Tibial nerve (tissue), 4 donors: ENCODE results near the gene BMP5. TPM values are rescaled to one million over a fixed set of nuclear protein-coding genes. Genes with fewer than 3 reads are reported as not detected.
"Not testable (repeated sequence)": the region's sequence is repeated elsewhere in the genome, so short reads cannot be mapped to it uniquely, and the experiment has no call there.

ENCODE experiments used
- DNase-seq, 2 donors: peaks; one replicate each; pipeline ENCODE4 v3.0.0-alpha.2; 2019; ENCODE audit warnings: low spot score in 2 of 2
- H3K27ac ChIP-seq, 4 donors: fragments of 200-600 bp; sonication (generic) in 3 of 4; one replicate each; pipeline ENCODE4 v1.5.1; 2017 to 2019; ENCODE audit warnings: mild to moderate bottlenecking in 1 of 4
- H3K27me3 ChIP-seq, 2 donors: fragments of 200-600 bp; sonication (generic) in 1 of 2; one replicate each; pipeline versions ENCODE4 v1.5.1 to v1.6.0; 2017 to 2019
- H3K36me3 ChIP-seq, 3 donors: fragments of 200-600 bp; sonication (generic); one replicate each; pipeline ENCODE4 v1.5.1; 2018 to 2019
- H3K4me1 ChIP-seq, 4 donors: fragments of 200-600 bp; sonication (generic) in 3 of 4; one replicate each; pipeline ENCODE4 v1.5.1; 2017 to 2019
- H3K4me3 ChIP-seq, 4 donors: fragments of 200-600 bp; sonication (generic) in 3 of 4; one replicate each; pipeline ENCODE4 v1.5.1; 2017 to 2019; ENCODE audit warnings: mild to moderate bottlenecking in 1 of 4, moderate library complexity in 1 of 4
- H3K9me3 ChIP-seq, 4 donors: fragments of 200-600 bp; sonication (generic) in 3 of 4; one replicate each; pipeline ENCODE4 v1.5.1; 2017 to 2019
- CTCF ChIP-seq, 5 experiments: fragments of 200-600 bp in 3 of 5; fragments of 450-650 bp in 2 of 5; sonication (generic) in 3 of 5; IDR thresholded peaks; one replicate each; pipeline ENCODE4 v1.5.1; 2016 to 2019; ENCODE audit warnings: antibody characterized with exemption in 5 of 5, mild to moderate bottlenecking in 3 of 5, moderate library complexity in 2 of 5
- EP300 ChIP-seq, 2 donors: sonication (generic); formaldehyde crosslinking; IDR thresholded peaks; one replicate each; pipeline ENCODE4 v1.6.1; 2017; ENCODE audit warnings: antibody characterized with exemption in 2 of 2, mild to moderate bottlenecking in 1 of 2
- POLR2A ChIP-seq, 2 donors: fragments of 450-650 bp; IDR thresholded peaks; one replicate each; pipeline ENCODE4 v1.6.1; 2017; ENCODE audit warnings: antibody characterized with exemption in 2 of 2, mild to moderate bottlenecking in 2 of 2, moderate library complexity in 2 of 2
- WGBS, 2 donors: methylation state at CpG; one replicate each; pipeline ENCODE4 v1.1.5; 2018; 5-methylcytosine and 5-hydroxymethylcytosine counted together
- total RNA-seq, 4 donors: library from RNA; depleted of rRNA; stranded (reverse); fragments of >200 nt; gene quantifications; one replicate each; pipeline ENCODE4 v1.1.0, GENCODE V29; 2016

The BMP5 gene
- total RNA-seq, 4 donors from 2014 or later: 0.44 to 1.5 (median 1.1) TPM

- no peak overlapping the region for H3K4me3 ChIP-seq
- H3K4me1 ChIP-seq: peaks cover 0 to 12% (median 0%) of the 10 kb centered on the region in 4 donors
- no peaks in the 10 kb centered on the region for H3K9me3 ChIP-seq
- DNase-seq: no peak
- no peaks in the 10 kb centered on the region for H3K27me3 ChIP-seq
- 95 to 96% methylated on average over 2 of the region's 2 CpGs for WGBS, 2 donors
- no peak for TF ChIP-seq EP300 (IDR thresholded peaks at IDR 0.05)
- no peak for TF ChIP-seq POLR2A (IDR thresholded peaks at IDR 0.05)
- no peak for TF ChIP-seq CTCF (IDR thresholded peaks at IDR 0.05)
- no peak overlapping the region for H3K27ac ChIP-seq
- no peaks in the 10 kb centered on the region for H3K36me3 ChIP-seq
Observed at GRCh38 chr6:55916188-55916587, 40.8 kb upstream of the BMP5 start.

DNA sequence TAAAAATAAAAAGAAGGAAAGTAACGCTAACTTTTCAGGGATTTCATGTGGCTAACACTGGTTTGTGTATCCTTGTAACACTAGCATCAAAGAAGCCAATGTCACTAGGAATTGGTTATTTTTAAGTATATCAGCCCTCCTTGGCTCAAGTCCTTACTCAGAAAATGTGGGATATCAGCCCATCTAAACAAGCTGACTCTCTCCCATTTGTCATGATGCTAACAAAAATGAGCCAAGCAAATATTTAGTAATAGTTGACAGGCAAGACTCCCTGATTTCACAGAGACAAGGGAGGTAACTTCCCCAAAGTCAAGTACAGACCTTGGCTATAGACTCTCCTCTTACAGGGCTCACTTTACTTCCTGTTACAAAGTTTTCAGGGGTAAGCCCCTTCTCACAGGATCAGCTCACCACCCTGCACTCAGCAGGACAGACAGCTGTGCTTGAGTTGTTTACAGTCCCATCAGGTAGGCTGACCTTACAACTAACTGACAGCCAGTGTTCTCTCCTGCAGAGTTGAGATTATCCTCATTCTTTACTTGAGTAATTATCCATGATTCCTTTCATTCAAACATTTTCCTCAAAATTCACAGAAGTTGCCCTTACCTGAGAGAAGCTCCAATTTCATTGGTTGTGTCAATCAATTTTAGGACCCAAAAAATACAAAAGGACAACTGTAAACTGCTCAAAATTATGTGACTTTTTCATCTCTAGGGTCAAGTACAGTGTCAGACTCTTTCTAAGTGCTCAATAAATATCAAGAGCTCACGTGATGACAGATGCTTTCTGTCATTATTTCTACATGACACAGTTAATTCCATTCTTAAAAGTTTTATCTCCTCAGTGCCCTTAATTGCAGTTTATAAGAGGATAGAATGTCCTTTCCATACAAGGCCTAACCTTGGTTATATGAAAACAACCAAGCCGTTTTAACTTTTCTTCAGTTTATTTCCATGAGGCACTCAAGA lies 38.1 kb upstream of the BMP5 start:
- 46 to 59% methylated on average over 3 of the region's 3 CpGs for WGBS, 2 donors
- H3K4me1 ChIP-seq: peaks cover 0 to 12% (median 0%) of the 10 kb centered on the region in 4 donors
- H3K36me3 ChIP-seq: no peaks in the 10 kb centered on the region
- DNase-seq: peak in 1 of 2 donors; percentile 33
- TF ChIP-seq EP300 (IDR thresholded peaks at IDR 0.05) (peak in 1 of 2 donors; percentile 41), POLR2A (IDR thresholded peaks at IDR 0.05) (no peak), CTCF (IDR thresholded peaks at IDR 0.05) (no peak)
- peak overlapping the region in 1 of 4 donors; percentile 50 for H3K27ac ChIP-seq
- H3K27me3 ChIP-seq: no peaks in the 10 kb centered on the region
- no peaks in the 10 kb centered on the region for H3K9me3 ChIP-seq
- no peak overlapping the region for H3K4me3 ChIP-seq

DNA sequence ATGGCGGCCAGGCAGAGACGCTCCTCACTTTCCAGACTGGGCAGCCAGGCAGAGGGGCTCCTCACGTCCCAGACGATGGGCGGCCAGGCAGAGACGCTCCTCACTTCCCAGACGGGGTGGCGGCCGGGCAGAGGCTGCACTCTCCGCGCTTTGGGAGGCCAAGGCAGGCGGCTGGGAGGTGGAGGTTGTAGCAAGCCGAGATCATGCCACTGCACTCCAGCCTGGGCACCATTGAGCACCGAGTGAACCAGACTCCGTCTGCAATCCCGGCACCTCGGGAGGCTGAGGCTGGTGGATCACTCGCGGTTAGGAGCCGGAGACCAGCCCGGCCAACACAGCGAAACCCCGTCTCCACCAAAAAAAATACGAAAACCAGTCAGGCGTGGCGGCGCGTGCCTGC lies 35.1 kb upstream of the BMP5 start:
- H3K27me3 ChIP-seq, H3K36me3 ChIP-seq, DNase-seq, H3K9me3 ChIP-seq, H3K4me3 ChIP-seq, H3K4me1 ChIP-seq, H3K27ac ChIP-seq: not testable (repeated sequence)
- 100% methylated on average over 6 of the region's 28 CpGs; no CpG with 5 or more reads in 1 of the 2 donors for WGBS, 2 donors

- not testable (repeated sequence) for H3K27me3 ChIP-seq, H3K9me3 ChIP-seq, H3K4me3 ChIP-seq, H3K4me1 ChIP-seq, H3K27ac ChIP-seq, H3K36me3 ChIP-seq, DNase-seq
- 80% methylated on average over 2 of the region's 26 CpGs; no CpG with 5 or more reads in 1 of the 2 donors for WGBS, 2 donors
Observed at GRCh38 chr6:55909911-55910310, 34.5 kb upstream of the BMP5 start.

DNA sequence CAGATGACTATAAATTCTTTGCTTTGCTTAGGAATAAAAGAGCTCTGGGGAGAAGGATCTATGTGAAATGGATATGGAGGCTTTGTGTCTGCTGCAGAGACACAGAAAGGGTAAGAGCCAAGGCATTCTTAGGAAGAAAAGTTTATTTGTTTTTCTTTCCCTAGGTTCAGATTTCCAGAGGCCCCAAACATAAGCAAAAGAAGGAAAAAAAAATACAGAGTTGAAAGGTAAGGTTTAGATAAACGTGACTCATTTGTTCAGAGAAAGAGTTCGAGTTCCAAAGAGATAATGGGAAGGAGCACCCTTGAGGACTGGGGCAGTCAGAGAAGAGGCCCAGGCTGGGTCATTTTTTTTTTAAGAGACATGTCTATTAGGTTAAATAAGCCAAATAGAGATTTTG lies 27.4 kb upstream of the BMP5 start:
- Histone ChIP-seq H3K36me3 (no peaks in the 10 kb centered on the region), H3K27ac (no peak overlapping the region), H3K4me1 (no peaks in the 10 kb centered on the region), H3K27me3 (no peaks in the 10 kb centered on the region), H3K4me3 (no peak overlapping the region), H3K9me3 (no peaks in the 10 kb centered on the region)
- 31 to 45% methylated on average over 2 of the region's 2 CpGs for WGBS, 2 donors
- no peak for DNase-seq
- TF ChIP-seq EP300 (IDR thresholded peaks at IDR 0.05) (no peak), CTCF (IDR thresholded peaks at IDR 0.05) (no peak), POLR2A (IDR thresholded peaks at IDR 0.05) (no peak)

DNA sequence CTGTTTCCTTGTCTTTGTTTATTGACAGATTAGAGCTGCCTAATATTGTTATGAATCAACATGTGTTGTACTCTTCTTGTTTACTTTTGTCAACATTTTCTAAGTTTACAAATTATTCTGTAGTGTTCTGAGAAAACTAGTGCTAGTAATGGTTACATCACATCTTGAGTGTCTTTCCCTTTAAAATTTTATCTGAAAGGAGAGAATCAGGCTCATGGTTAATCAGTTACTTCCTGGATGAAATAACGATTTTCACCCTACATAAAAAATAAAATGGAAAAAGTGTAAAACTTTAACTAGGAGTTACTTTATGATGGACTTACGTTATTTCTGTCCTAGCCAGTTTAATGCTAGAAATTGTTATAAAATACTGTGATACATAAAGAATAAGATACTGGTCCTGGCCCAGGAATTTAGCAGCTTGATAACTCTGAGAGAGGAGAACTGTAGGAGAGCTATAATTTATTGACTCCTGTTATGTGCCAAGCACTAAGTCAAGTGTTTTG lies 26.4 kb upstream of the BMP5 start:
- 67 to 70% methylated on average over 2 of the region's 2 CpGs for WGBS, 2 donors
- Histone ChIP-seq H3K9me3 (no peaks in the 10 kb centered on the region), H3K36me3 (no peaks in the 10 kb centered on the region), H3K27me3 (no peaks in the 10 kb centered on the region), H3K4me3 (no peak overlapping the region), H3K27ac (no peak overlapping the region), H3K4me1 (no peaks in the 10 kb centered on the region)
- TF ChIP-seq EP300 (IDR thresholded peaks at IDR 0.05) (no peak), CTCF (IDR thresholded peaks at IDR 0.05) (no peak), POLR2A (IDR thresholded peaks at IDR 0.05) (no peak)
- DNase-seq: no peak
